Liver (tissue), 3 donors: ENCODE data around the gene KCTD4.

Source experiments
- ATF3 ChIP-seq: IDR thresholded peaks from 2 replicates; pipeline ENCODE4 v1.6.1; 2016; ENCODE audit warnings: antibody characterized with exemption
- CTCF ChIP-seq: fragments of 150-350 bp; IDR thresholded peaks from 2 replicates; pipeline ENCODE4 v1.5.1; 2017; ENCODE audit warnings: improper control_type of control experiment, low read depth, low read length; ENCODE audit not compliant: missing input control
- EGR1 ChIP-seq, 2 donors: IDR thresholded peaks; 2 replicates each; pipeline ENCODE4 v1.6.1; 2016 to 2018; ENCODE audit warnings: antibody characterized with exemption in 2 of 2, low read depth in 2 of 2
- GABPA ChIP-seq, 2 donors: IDR thresholded peaks in 1 of 2; conservative IDR thresholded peaks in 1 of 2; 2 replicates each; pipeline ENCODE4 v1.6.1; 2016; ENCODE audit warnings: antibody characterized with exemption in 2 of 2, mild to moderate bottlenecking in 1 of 2, moderate library complexity in 1 of 2
- RAD21 ChIP-seq, 2 donors: IDR thresholded peaks; 2 replicates each; pipeline ENCODE4 v1.6.1; 2016; ENCODE audit warnings: antibody characterized with exemption in 2 of 2, mild to moderate bottlenecking in 2 of 2
- donor health status: healthy.
- donor health status: healthy.

GRCh38 chr13:45240143-45240542, 39.3 kb upstream of the KCTD4 start:
- TF ChIP-seq CTCF, result no peak
- TF ChIP-seq GABPA (IDR thresholded peaks at IDR 0.05 in 1 of 2, conservative IDR thresholded peaks at IDR 0.05 in 1 of 2), result no peak
- TF ChIP-seq EGR1 (IDR thresholded peaks at IDR 0.05; ENCODE audit: low read depth in 2 of 2), result no peak
- TF ChIP-seq ATF3, result no peak
- no peak for TF ChIP-seq RAD21 (IDR thresholded peaks at IDR 0.05)
